CD4-positive, alpha-beta T cell treated with Interleukin-15 for 1 hour (primary cell): ENCODE results near the gene ATP2B2.

ENCODE experiments used
- DNase-seq: peaks from one replicate; pipeline ENCODE4 v3.0.0-alpha.2; 2020

ATP2B2 gene

DNA sequence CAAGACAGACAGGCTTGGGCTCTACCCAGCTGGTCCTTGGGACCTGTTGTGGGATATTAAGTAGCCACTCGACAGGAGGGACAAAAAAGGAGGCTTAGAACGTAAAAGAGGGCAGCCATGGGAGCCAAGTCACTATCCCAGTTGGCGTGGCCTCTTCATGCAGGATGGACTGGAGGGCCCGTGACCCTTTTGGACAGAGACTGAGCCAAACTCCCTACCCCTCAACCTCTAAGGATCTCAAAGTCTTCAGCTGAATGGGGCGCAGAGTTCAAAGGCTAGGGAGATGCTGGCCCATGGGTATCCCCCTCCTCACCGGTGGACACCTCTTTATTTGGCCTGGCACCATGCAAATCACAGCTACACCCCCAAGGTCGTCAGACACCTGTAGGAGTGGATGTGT is 126.6 kb downstream of the ATP2B2 start:
- no peak for DNase-seq

DNA sequence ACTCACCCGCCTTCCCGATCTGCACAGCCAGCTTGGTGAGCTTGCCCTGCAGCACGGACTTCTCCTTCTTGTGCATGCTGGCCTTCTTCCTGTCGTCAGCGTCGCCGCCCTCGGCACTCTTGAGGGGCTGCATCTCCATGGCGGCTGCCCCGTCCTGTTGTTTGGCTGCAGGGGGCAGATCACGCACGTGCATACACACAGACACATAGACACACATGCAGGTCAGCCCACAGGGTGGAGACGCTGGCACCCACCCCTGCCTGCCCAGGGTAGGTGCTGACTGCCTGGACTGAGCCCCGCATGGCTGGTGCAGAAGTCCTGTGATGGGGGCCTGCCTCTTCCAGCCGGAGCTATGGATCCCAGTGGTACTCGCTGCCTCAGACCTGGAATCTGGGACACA is 127.1 kb downstream of the ATP2B2 start:
- no peak for DNase-seq

GRCh38 chr3:10377148-10377725 is 128.1 kb downstream of the ATP2B2 start:
- DNase-seq = no peak

DNA sequence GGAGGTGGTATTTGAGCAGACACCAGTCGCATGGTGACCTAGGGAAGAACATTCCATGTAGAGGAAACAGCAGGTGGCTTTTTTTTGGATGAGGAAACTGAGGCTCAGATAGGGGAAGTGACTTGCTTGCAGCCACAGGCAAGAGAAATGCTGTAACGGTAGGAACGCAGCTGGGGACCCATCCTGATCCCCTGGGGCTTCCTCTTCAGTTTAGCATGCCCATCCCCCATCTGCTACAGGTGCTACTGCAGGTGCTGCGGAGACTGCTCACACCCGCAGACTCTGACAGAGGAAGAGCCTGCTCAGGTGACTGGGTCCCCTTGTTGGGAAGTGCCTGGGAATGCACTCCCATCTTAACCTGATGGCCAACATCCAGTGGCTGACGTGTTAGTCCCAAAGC is 129.0 kb downstream of the ATP2B2 start:
- no peak for DNase-seq

- no peak for DNase-seq
Measured at GRCh38 chr3:10375296-10376053, 129.9 kb downstream of the ATP2B2 start.

- no peak for DNase-seq
Measured at GRCh38 chr3:10374311-10374710, 131.1 kb downstream of the ATP2B2 start.

- no peak for DNase-seq
Measured at GRCh38 chr3:10373686-10374261, 131.6 kb downstream of the ATP2B2 start.

GRCh38 chr3:10371789-10372188 is 133.6 kb downstream of the ATP2B2 start:
- no peak for DNase-seq

DNA sequence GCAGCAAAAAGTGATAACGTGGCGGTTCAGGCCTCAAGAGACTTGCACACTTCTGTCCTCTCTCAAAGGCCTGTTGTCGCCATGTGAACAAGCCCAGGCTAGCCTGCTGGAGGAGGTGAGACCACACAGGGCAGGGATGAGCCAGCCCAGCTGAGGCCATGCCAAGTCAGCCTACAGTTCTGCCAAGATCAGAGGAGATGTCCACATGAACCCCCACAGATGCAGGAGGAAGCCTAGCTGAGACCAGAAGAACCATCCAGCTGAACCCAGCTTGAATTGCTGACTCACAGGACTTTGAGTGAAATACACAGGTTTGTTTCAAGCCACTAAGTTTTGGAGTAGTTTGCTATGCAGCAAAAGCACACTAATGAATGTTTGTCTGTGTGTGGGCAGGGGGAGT is 134.2 kb downstream of the ATP2B2 start:
- DNase-seq = no peak

- peak; percentile 32 for DNase-seq
Measured at GRCh38 chr3:10370429-10370828, 135.0 kb downstream of the ATP2B2 start.

- no peak for DNase-seq
Measured at GRCh38 chr3:10368512-10368911, 136.9 kb downstream of the ATP2B2 start.

GRCh38 chr3:10367506-10367905 is 137.9 kb downstream of the ATP2B2 start:
- no peak for DNase-seq

- DNase-seq = no peak
Measured at GRCh38 chr3:10366651-10367101, 138.7 kb downstream of the ATP2B2 start.

- DNase-seq = no peak
Measured at GRCh38 chr3:10365791-10366190, 139.6 kb downstream of the ATP2B2 start.

DNA sequence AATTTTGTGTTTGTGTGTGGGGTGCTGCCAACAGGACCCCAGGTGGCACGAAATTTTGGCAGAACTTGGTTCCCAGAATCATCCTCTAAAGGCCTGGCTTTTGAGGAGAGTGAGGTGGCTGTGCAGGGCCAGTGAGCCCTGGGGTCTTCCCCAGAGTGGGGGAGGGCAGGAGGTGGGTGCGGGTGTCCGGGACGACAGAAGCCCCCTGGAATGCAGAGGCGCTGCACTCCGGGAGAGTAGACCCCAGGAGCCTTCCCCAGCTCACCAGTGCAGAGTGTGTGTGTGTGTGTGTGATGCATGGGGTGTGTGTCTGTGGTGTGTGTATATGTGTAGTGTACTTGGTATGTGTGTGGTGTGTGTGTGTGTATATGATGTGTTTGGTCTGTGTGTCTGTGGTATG is 140.1 kb downstream of the ATP2B2 start:
- no peak for DNase-seq

DNA sequence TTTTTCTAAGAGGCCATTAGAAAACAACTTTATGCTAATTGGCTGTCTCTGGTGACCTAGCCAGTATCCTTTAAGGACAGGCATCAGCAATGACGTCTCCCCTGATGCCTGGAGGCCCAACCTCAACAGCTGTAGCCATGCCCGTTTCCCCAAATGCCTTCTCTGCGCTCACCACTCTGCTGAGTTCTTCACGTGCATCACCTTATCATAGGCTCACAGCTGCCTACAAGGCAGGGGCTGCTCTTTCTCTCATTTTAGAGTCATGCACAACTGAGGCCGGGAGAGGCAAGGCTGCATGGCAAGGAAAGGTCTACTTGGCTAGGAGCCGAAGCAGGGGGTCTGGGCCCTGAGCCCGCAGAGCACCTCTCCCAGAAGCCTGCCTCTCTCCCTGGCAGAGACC is 140.6 kb downstream of the ATP2B2 start:
- no peak for DNase-seq

- no peak for DNase-seq
Measured at GRCh38 chr3:10363935-10364334, 141.5 kb downstream of the ATP2B2 start.

DNA sequence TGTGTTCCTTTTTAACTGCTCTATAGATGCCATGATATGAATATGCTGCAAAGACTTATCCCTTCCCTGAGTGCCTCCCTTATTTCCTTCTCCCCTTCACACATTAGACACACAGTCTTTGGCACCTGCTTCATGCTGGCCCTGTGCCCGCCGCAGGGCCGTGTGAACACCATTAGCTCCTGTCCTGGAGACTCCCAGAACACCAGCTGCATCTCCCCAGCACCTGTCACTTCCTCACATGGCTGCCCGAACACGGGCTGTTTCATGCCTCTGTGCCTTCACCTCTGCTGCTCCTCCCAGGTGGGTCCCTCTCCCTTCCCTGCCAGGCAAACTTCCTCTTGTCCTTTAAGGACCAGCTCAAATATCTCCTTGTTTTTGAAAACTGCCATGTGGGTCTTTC is 144.0 kb downstream of the ATP2B2 start:
- DNase-seq = no peak

DNA sequence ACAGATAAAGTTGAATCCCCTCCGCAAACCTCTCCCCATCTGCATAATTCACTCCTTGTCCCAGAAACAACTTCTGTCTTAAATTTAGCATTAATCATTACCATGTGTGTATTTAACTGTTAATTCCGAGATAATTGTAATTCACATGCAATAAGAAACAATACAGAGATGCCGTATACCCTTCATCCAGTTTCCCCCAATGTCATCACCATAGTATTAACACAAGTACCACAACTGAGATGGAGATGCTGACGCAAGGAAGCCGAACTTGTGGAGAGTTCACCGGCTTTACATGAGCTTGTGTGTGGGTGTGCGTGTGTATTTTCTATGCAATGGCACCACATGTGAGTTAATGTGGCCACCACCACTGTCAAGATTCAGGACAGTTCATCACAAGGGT is 144.9 kb downstream of the ATP2B2 start:
- DNase-seq = no peak

GRCh38 chr3:10359761-10360161 is 145.6 kb downstream of the ATP2B2 start:
- no peak for DNase-seq

DNA sequence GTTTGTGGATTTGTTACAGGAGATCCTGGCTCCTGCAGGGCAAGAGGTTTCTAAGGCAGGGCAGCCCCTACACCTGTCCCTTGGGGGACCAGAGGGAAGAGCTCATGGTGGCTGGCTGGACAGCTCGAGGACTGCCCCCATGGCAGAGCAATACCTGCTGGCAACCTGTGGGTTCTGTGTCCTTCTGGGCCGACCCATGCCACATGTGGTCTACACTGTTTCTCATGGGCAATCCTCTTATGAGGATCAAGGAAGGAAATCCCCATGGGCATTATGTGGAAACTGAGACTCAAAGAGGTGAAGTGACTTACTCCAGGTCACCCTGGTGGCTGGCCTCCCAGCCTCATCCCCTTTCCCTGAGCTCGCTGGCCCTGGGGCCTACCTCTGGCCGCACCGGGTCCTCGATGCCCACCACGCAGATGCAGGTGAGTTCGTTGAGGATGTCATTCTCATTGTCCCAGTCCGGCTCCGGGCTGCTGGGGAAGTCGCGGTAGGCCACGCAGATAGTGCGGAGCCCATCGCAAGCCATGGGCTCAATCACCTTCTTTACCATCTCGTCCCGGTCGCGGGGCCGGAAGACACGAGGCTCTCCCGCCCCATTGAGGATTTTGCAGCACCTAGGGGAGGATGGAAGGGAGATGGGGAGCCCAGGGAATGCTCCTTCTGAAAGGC is 146.9 kb downstream of the ATP2B2 start:
- DNase-seq = no peak

GRCh38 chr3:10357592-10358308 is 147.6 kb downstream of the ATP2B2 start:
- no peak for DNase-seq

DNA sequence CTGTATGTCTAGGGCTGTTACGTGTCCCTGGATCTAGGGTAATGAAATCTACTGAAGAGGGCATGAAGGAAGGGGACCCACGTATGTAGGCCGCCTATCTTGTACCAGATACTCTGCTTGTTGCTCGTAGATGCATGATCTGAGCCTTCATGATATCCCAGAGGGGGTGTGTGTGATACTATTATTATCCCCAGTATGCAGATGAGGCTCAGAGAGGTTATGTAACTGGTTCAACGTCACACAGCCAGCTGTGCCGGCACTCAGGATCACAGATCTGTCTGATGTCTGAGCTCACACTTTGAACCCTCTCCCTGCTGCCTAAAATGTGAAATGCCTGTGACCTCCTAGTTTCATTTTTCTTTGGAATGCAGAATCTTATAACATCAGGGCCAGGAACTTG is 148.3 kb downstream of the ATP2B2 start:
- DNase-seq = no peak
